GM18520 (cell line): ENCODE results near the gene FADS2.

Experiments
- ATAC-seq: cut with Tn5 transposase; IDR thresholded peaks from one replicate; pipeline ENCODE4 v1.9.1; 2021; ENCODE audit not compliant: unreplicated experiment

The FADS2 gene

DNA sequence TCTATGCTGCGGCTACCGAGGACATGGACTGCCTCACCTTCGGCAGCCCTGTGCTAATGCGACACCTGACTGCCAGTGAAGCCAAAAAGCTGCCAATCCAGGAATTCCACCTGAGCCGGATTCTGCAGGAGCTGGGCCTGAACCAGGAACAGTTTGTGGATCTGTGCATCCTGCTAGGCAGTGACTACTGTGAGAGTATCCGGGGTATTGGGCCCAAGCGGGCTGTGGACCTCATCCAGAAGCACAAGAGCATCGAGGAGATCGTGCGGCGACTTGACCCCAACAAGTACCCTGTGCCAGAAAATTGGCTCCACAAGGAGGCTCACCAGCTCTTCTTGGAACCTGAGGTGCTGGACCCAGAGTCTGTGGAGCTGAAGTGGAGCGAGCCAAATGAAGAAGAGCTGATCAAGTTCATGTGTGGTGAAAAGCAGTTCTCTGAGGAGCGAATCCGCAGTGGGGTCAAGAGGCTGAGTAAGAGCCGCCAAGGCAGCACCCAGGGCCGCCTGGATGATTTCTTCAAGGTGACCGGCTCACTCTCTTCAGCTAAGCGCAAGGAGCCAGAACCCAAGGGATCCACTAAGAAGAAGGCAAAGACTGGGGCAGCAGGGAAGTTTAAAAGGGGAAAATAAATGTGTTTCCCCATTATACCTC lies 32.1 kb upstream of the FADS2 start:
- no peak for ATAC-seq

DNA sequence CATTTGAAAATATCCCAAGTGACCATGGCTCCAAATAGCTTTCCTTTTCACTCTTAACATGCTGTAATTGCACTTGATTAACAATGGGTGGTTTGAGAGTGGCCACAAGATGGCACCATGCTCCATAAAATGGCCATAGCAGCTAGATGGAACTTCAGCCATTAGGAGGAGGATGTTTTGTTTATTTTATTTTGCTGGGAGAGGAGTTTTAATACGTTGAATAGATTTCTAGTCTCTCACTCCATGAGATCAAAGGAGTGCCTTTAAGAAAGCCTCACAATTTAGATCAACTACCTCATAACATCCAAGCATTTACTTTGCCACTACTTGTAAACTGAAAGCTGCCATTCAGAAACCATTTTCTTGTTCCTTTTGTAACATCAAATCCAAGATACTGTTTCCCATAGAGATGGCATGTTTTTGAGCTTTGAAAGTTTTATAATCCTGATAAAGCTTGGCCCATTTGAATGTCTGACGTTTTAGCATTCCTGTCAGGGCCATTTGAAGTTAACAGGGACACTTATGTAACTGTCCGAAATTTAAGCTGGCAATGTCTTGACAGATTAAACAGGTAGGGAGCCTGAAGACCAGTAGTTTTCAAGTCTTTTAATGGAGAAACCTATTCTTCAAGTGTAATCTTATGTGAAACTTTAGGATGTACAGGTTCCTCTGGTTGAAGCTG lies 30.7 kb upstream of the FADS2 start:
- no peak for ATAC-seq

DNA sequence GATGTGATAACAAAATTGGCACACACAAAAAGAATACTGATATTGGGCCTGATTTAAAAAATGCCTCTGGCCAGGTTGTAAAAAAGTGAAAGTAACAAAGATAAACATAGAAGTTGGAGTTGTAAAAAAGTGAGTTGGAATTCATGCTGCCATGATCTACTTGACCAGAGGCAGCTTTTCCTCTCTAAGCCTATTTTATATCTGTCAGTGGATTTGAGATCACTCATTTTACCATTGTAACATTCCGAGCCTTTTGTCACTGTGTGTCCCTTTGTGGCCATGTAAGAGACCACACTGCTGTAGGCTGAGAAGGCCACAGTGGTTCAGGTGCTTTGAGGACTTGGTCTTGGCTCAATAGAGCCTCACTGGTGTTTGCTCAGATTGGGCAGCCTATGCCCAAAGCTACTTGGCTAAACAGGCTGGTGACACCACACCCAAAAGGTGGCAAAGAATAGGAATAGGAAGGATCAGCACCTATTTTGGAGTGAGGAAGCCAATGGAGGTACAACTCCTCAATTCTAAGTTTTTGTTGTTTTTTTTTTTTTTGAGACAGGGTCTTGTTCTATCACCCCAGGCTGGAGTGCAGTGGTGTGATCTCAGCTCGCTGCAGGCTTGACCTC lies 28.3 kb upstream of the FADS2 start:
- no peak for ATAC-seq

DNA sequence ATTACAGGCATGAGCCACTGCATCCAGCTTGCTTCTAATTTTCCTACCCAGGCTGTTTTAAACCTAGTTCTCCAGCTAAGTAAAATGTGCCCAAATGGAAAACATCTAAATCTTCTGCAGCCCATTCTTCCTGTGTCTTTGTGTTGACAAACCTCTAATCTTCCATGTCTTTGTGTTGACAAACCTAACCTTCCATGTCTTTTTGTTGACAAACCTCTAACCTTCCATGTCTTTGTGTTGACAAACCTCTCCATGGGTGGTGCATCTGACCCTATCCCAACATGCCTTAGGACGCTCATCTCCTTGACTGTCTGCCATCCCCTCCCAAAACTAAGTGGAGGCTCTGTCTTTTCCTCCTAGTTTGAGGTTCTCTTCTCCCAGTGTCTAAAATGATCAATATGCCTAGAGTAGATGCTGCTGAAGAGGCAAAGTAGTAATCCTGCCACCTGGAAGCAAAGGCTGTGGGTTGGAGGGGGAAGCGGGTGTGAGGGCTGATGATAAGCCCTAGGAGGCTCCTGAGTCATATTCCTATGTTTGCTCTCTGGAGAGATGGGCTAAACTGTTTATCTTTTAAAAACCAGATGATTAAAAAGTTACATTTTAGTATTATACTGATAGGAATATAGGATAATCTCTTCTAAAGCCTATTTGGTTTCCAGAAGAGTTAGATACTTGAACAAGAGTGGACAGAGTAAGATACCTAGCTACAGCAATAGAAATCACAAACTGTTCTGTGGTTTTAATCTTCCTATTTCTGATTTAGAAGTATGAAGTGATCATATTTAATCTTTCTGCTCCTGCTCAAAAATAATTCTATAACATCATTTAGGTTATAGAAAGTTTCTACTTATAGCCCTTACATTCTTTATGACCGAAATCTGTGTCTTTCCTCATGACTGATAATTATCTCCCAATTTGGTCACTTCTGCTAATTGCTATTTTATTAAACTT lies 27.5 kb upstream of the FADS2 start:
- ATAC-seq = no peak

DNA sequence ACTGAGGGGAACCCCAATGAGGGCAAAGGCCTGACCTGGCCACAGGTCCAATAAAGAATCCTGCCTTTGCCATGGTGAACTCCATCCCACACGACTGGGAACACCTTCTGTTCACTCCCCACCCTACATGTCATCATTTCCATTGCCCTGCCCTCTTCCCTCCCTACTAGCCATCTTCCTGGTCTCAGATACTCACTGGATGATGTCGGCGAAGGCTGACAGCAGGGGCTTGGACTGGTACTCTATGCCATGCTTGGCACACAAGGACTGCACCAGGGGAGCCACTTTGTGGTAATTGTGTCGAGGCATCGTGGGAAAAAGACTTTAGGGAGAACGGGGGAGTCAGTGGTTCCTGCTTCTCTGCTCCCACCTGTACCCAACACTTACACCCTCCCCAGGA lies 25.5 kb upstream of the FADS2 start:
- no peak for ATAC-seq

DNA sequence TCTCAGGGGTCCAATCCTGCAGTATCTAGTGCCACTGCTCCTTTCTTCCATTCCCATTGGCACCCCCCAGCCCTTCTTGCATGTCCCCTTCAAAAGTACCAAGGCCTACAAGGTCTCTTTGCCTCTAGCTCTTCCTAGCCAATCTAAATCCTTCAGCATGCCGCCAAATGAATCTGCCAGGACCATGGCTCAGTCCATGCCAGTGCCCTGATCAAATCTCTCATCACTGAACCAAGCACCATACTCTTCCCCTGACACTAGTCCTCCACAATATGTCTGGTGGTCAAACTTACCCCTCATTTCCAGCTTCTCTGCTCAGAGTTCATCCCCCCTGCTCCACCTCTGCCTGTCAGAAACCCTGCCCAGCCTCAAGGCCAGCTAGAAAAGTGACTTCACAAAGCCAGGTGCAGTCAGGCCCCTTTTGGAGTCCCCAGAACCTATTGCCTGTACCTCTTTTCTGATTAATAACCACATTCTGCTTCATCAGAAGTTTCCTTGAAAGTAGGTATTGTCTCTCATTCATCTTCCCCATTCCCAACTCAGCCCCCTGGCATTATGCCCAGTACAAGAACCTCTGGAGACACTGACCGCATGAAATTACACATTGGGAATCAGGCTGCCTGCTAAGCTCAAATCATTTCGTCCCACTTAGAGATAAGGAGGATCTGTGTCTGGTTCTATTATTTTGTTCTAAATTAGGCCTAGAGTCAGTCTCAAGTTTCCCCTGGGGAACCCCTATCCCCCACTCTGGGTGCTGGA lies 24.0 kb upstream of the FADS2 start:
- no peak for ATAC-seq

DNA sequence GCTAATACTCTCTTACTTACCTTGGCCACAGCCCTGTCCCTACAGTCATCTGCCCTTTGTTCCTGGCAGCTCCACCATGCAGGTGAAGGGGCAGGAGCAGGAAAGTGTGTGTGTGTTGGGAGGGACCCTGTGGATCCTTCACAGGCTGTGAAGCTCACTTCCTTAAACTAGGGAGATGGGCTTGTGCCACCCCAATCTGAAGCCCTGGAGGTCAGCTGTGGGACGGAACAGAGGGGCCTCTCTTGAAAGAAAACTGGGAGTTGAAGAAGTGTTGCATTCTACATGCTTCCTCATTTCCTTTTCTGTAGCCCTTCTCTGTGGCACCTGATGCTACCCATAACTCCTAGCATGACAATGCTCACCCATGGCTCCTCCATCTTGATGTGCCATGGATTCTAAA lies 23.0 kb upstream of the FADS2 start:
- ATAC-seq = no peak

DNA sequence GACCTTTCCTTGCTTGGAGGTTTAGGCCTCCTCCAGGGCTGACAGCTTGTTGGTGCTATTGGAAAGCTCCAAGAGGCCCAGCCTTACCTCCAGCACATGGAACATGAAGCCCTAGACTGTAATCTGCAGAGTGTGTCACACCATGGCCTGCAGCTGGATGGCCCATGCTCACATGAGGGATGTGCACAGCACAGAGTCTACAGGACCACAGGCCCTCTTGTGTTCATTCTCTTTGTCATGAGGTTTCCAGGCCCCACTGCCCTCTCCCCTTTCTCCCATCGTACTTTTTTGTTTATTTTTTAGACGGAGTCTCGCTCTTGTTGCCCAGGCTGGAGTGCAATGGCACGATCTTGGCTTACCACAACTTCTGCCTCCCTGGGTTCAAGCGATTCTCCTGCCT lies 21.3 kb upstream of the FADS2 start:
- ATAC-seq = no peak

DNA sequence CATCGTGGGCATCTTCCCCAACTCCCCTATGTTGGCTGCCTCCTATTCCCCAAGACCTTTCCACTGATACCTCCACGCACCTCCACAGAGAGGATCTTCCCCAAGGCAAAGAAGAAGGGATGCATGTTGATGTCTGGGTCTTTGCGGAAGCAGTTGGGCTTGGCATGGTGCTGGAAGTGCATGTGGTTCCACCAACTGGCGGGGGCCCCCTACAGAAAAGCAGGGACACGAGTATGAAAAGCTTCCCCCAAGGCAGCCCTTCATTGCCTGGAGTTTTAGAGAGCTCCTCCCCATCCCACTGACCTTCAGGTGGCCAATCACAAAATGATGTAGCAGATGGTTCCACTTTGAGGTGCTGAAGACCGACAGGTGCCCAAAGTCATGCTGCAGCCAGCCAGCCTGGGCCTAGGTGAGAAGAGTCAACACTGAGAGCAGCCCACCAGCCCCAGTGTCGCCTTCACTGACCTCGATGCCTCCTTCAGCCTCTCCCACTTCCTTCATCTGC lies 17.4 kb upstream of the FADS2 start:
- ATAC-seq = no peak

DNA sequence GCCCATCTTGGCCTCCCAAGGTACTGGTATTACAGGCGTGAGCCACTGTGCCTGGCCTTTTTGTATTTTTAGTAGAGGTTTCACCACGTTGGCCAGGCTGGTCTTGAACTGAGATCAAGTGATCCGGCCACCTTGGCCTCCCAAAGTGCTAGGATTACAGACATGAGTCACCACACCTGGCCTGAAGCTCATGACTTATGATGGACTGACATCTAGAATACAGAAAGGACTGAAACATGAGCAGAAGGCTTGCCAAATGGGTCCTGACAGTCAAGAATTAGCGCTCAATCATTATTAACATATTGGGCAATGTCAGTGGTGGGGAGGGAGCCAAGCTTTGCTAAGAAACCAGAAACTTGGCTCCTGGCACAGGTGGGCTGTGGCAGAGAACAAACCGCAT lies 16.3 kb upstream of the FADS2 start:
- ATAC-seq = no peak

DNA sequence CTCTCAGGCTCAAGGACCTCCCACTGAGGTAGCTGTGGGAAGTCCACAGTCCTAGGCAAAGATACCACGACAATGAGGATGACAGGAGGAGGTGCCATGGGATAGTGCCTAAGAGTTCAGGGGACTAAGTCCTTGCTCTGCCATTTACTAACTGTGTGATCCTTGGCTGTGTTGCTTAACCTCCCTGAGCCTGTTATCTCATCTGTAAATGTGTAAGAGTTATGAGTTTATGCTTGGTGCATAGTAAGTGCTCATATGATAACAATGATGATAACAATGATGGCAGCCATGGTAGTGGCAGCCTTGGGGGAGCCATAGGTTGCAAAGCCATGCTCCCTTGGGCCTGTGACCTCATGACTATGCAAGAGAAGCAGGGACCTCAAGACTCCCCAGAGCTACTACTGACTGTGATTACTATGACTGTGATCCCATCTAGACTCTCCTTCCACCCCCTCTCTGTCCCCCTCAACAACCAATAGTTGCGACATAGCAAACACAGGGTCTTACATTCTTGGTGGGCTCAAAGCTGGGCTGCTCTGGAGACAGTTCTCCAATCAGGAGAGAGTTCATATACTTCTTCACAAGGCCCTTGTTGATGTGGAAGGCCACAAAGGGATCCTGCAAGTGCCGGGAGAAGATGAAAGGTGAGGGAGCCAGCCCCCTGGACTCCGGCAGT lies 15.2 kb upstream of the FADS2 start:
- no peak for ATAC-seq

DNA sequence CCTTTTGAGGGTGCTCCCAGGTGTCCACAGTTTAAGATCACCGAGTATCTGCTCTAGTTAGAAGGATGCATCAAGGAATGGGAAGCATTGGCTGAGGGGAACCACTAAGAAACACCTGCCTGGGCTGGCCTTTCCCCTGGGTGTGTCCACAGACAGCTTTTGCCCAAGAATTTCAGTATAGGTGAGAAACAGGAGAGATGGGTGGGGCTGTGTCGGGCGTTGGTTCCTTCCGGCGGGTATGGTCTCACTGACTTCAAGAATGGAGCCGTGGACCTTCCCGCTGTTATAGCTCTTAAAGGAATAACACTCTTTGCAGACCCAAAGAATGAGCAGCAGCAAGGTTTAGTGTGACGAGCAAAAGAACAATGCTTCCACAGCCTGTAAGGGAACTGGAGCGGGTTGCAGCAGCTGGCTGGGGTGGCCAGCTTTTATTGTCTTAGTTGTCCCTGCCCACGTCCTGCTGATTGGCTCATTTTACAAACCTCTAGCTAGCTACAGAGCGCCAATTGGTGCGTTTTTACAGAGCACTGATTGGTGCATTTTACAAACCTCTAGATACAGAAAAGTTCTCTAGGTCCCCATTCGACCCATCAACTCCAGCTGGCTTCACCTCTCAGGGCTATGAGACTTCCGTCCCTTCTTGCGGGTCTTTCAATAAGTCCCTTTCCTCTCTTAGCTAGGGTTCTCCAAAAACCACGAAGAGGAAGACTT lies 13.7 kb upstream of the FADS2 start:
- ATAC-seq = no peak

DNA sequence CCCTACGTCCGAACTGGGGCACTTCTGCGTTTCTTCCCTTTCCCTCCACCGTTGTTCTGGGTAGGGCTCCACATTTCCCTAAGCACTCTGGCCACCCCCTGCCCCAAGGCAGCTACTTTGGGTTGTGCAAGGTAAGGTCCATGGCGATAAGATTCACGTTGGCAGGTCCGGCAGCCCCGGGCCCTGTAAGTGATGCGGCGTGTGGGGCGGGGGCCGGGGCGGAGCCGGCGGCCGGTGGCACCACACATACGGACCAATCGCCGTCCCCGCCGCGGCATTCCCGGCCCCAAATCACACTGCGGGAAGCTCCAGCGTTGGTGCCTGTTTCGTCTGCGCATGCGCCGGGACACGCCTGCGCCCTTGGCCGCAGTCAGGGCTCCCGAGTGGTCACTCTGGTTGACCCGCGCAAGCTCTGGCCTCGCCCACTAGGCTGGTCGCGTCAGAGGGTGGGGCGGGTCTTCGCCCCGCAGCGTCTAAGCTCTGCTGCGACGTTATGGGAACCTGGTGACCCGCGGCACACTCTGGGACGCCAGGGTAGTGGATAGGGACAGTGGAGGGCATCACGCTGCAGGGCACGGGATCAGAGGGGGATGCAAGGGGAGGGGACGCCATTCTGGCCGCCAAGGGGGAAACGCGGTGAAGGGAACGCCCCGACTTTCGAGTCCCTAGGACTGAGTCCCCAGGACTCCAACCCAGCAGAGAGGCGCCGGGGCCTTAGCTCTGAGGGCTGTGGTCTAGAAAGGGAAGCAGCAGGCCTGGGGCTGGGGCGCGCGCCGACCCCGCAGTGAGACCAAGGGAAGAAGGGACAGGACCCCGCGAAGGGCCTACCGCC lies 12.9 kb upstream of the FADS2 start:
- ATAC-seq = peak; percentile 58

DNA sequence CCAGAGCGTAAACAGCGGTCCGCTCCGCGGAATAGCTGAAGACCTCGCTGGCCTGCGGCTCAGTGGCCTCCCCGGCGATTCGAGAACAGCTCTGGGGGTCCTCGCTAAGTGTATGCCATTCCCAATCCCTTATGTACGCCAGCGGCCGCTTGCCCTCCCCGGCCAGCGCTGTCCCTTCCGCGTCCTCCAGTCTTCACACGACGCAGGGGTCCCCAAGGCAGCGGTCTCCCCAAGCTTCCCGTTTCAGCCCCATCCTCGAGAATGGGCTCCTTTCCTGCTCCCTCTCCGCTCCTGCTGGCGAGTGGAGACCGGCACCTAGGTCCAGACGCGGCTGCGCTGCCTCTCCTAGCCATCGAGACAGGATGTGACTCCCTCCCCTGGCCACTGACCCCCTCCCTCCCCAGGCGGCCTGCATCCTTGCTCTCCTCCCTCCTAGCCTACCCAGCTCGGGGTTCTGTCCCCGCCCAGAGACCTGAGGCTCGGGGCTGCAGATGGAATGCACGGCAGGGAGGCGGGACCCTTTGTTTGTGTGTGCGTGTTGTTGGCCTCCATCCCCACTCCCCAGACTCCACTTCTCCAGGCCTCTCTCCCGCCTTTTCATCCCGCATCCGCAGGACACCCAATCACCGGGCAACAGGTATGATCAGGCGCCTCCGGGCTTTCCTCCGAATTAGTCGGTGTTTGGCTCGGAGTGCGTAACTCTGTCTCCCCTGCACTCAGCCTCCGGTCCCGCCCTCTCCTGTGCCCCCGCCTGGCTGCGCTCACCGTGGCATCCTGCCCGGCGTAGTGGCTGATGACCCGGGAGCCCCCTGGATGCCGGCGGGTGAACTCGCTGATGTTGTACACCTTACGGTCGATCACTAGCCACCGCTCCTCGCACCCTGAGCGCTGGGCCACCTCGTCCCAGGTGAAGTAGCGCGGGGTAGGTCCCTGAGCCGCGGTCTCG lies 12.0 kb upstream of the FADS2 start:
- peak; percentile 6 for ATAC-seq

DNA sequence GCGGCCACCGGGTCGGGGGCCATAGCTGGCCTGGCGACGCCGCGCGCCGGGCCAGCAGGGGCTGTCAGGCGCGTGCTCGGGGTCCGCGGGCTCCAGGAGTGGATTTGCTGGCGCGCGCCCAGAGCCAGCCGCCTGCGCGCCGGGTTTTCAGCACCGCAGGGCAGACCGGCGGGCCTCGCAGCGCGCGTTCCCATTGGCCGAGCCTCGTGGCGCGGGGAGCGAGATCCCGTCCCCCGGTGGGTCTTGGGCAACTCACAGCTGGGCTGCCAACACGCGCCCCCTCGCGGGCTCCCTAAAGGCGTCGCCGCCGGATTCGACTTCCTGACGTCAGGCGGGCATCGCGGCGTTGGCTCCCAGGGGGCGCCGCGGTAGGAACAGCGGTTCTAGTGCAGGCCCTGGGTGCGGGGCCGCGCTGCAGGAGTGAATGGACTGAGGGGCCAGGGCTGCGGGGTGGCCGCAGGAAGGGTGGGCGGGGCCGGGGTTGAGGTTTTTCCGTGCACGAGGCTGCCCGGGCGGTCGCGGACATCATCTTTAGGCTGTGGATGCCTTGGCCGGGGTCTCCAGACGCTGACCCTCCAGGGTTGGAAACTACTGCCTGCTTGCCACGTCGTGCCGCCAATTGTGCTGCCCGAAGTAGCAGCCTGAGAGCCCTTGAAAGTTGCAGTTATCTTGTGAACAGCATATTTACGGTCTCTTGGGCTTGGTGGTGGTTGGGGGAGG lies 11.2 kb upstream of the FADS2 start, which contains the start of gene FADS1:
FADS1 (minus strand) TSS at position 268 of the 720 bp plus-strand sequence; CDS start at position 194, 74 bp downstream.
- peak; percentile 39 for ATAC-seq

DNA sequence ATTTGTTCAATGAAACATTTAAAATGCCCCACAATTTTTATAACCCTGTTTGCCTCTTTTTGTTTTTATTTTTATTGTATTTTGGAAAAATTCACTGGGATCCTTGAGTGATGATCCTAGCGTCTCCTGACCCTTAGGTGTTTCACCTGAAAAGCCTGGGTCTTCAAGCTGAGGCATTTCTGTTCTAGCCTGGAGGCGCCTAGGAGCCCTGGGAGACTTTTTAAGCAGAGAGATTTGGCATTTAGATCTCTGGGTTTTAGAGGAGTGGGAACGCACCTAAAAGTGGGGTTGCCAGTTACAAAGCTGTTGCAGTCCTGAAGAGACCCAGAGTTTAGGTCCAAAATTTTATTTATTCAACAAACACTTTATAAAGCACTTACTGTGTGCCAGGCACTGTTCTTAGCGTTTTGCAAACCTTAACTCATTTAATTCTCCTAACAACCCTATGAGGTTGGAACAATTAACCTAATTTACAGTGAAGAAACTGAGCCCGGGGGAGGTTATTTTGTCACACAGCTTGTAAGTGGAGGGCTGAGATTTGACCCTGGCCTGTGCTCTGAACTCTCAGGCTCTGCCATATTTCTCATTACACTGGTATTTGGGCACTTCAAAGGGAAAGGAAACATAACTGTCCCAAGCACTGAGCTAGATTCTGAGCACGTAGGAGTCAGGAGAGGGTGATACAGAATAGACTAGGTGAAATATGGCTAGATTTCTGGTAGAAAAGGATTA lies 10.5 kb upstream of the FADS2 start:
- ATAC-seq = no peak
